Measurements from ENCODE around the gene MEX3D. TPM values are rescaled to one million over a fixed set of nuclear protein-coding genes. Genes with fewer than 3 reads are reported as not detected.

Gene MEX3D
- total RNA-seq, 1 experiment from 2014 or later, result 55.6 TPM

GRCh38 chr19:1609680-1610474 lies 41.8 kb upstream of the MEX3D start:
- no peak overlapping the region for H3K4me2 ChIP-seq
- H4K20me1 ChIP-seq (ENCODE audit: insufficient read depth), result no peaks in the 10 kb centered on the region
- H3K9me2 ChIP-seq (ENCODE audit: insufficient read depth), result no peaks in the 10 kb centered on the region
- H3K27ac ChIP-seq, result no peak overlapping the region
- BruUV-seq (replicated peaks), result no TSS peak
- intact Hi-C loops (cut with micrococcal nuclease; ENCODE audit: unreplicated experiment), result loop anchor here (5.0 to 10.0 kb wide), 3 partner anchors 47 to 187 kb away; no protein-coding TSS in a partner anchor
- H3K36me3 ChIP-seq (ENCODE audit: low read depth), result no peaks in the 10 kb centered on the region
- no peaks in the 10 kb centered on the region for H3K27me3 ChIP-seq (ENCODE audit: insufficient read depth, low read depth)
- ChIA-PET CTCF (no interaction called here), POLR2A (ENCODE audit: unreplicated experiment) (no interaction called here)
- no peak overlapping the region for H3K4me3 ChIP-seq
- H3K9me3 ChIP-seq (ENCODE audit: insufficient read depth, low read depth), result no peaks in the 10 kb centered on the region
- no peak for TF ChIP-seq EZH2 (IDR thresholded peaks at IDR 0.05; ENCODE audit: low read depth)
- peaks cover 3% of the 10 kb centered on the region for H3K79me2 ChIP-seq (ENCODE audit: low read depth)
- no peak for DNase-seq
- peaks cover 18% of the 10 kb centered on the region for H3K4me1 ChIP-seq (replicated peaks; ENCODE audit: insufficient read depth)
- no peak overlapping the region for H2AFZ ChIP-seq
- H3F3A ChIP-seq (ENCODE audit: insufficient read depth, low read depth), result peaks cover 23% of the 10 kb centered on the region

DNA sequence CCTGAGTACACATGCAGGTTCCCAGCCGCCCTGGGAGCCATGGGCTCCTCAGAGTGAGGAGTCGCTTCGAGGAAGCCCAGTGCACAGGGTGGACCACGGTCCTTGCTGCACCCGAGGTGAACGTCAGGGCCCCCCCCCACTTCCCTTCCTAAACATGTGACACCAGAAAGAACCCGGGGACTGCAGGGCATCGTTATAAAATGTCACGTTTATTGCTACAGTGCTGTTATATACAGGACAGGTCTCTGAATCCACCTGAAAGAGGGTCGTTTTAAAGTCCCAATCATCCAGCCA lies 40.9 kb upstream of the MEX3D start:
- CTCF ChIA-PET, result no interaction called here
- POLR2A ChIA-PET (ENCODE audit: unreplicated experiment), result no interaction called here

GRCh38 chr19:1608359-1609102 lies 40.4 kb upstream of the MEX3D start:
- peaks cover 26% of the 10 kb centered on the region for H3K4me1 ChIP-seq (replicated peaks; ENCODE audit: insufficient read depth)
- H3F3A ChIP-seq (ENCODE audit: insufficient read depth, low read depth), result peaks cover 23% of the 10 kb centered on the region
- TF ChIP-seq, protein P1, sequence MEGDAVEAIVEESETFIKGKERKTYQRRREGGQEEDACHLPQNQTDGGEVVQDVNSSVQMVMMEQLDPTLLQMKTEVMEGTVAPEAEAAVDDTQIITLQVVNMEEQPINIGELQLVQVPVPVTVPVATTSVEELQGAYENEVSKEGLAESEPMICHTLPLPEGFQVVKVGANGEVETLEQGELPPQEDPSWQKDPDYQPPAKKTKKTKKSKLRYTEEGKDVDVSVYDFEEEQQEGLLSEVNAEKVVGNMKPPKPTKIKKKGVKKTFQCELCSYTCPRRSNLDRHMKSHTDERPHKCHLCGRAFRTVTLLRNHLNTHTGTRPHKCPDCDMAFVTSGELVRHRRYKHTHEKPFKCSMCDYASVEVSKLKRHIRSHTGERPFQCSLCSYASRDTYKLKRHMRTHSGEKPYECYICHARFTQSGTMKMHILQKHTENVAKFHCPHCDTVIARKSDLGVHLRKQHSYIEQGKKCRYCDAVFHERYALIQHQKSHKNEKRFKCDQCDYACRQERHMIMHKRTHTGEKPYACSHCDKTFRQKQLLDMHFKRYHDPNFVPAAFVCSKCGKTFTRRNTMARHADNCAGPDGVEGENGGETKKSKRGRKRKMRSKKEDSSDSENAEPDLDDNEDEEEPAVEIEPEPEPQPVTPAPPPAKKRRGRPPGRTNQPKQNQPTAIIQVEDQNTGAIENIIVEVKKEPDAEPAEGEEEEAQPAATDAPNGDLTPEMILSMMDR (conservative IDR thresholded peaks at IDR 0.05), result no peak
- TF ChIP-seq EZH2 (IDR thresholded peaks at IDR 0.05; ENCODE audit: low read depth), result no peak
- H3K4me3 ChIP-seq, result no peak overlapping the region
- H3K9me2 ChIP-seq (ENCODE audit: insufficient read depth), result no peaks in the 10 kb centered on the region
- H2AFZ ChIP-seq, result no peak overlapping the region
- POLR2A ChIA-PET (ENCODE audit: unreplicated experiment), result no interaction called here
- H4K20me1 ChIP-seq (ENCODE audit: insufficient read depth), result no peaks in the 10 kb centered on the region; the same call in 1 of the 2 replicates
- H3K9me3 ChIP-seq (ENCODE audit: insufficient read depth, low read depth), result no peaks in the 10 kb centered on the region
- H3K27me3 ChIP-seq (ENCODE audit: insufficient read depth, low read depth), result no peaks in the 10 kb centered on the region
- peak overlapping the region; percentile 46 for H3K4me2 ChIP-seq
- peaks cover 17% of the 10 kb centered on the region for H3K79me2 ChIP-seq (ENCODE audit: low read depth)
- DNase-seq, result peak; percentile 53 to 71
- intact Hi-C loops (cut with micrococcal nuclease; ENCODE audit: unreplicated experiment), result loop anchor here (5.0 to 10.0 kb wide), 3 partner anchors 49 to 189 kb away; no protein-coding TSS in a partner anchor
- no peaks in the 10 kb centered on the region for H3K36me3 ChIP-seq (ENCODE audit: low read depth)
- BruUV-seq (replicated peaks), result no TSS peak
- CTCF ChIA-PET, result no interaction called here
- H3K27ac ChIP-seq, result no peak overlapping the region

More for the DNA sequence above, 40.9 kb upstream of the MEX3D start:
- Histone ChIP-seq H3K9me2 (ENCODE audit: insufficient read depth) (no peaks in the 10 kb centered on the region), H3K27me3 (ENCODE audit: insufficient read depth, low read depth) (no peaks in the 10 kb centered on the region), H3K36me3 (ENCODE audit: low read depth) (no peaks in the 10 kb centered on the region), H3K9me3 (ENCODE audit: insufficient read depth, low read depth) (no peaks in the 10 kb centered on the region), H4K20me1 (ENCODE audit: insufficient read depth) (no peaks in the 10 kb centered on the region), H3K27ac (no peak overlapping the region), H2AFZ (no peak overlapping the region), H3K4me3 (no peak overlapping the region), H3K4me2 (peak overlapping the region; percentile 46; the same call in 1 of the 2 replicates), H3K79me2 (ENCODE audit: low read depth) (peaks cover 12% of the 10 kb centered on the region), H3K4me1 (replicated peaks; ENCODE audit: insufficient read depth) (peaks cover 22% of the 10 kb centered on the region), H3F3A (ENCODE audit: insufficient read depth, low read depth) (peaks cover 23% of the 10 kb centered on the region)
- intact Hi-C loops (cut with micrococcal nuclease; ENCODE audit: unreplicated experiment), result loop anchor here (5.0 to 10.0 kb wide), 3 partner anchors 48 to 188 kb away; no protein-coding TSS in a partner anchor
- BruUV-seq (replicated peaks), result no TSS peak
- no peak for TF ChIP-seq EZH2 (IDR thresholded peaks at IDR 0.05; ENCODE audit: low read depth)
- TF ChIP-seq, protein P1 (conservative IDR thresholded peaks at IDR 0.05), result no peak
- no peak for DNase-seq

All from PC-9 (cell line).